Measurements from ENCODE around the gene LHX4.

LHX4 gene

GRCh38 chr1:180221462-180221861, 8.6 kb upstream of the LHX4 start:
- Histone ChIP-seq H3K9ac (ENCODE audit: low read length) (no peak overlapping the region), H3K4me1 (ENCODE audit: insufficient read depth, low read length, severe bottlenecking) (no peaks in the 10 kb centered on the region), H3K9me2 (ENCODE audit: low read depth, low read length) (no peaks in the 10 kb centered on the region), H3K4me3 (ENCODE audit: low read depth, low read length, poor library complexity, severe bottlenecking) (no peak overlapping the region), H4K20me1 (ENCODE audit: insufficient read depth, low read length) (no peaks in the 10 kb centered on the region), H3K9me3 (ENCODE audit: low read length) (no peaks in the 10 kb centered on the region), H3K79me2 (ENCODE audit: insufficient read depth, low read length) (no peaks in the 10 kb centered on the region), H3K27me3 (ENCODE audit: insufficient read depth, low read length) (no peaks in the 10 kb centered on the region), H3F3A (ENCODE audit: insufficient read depth, low read length) (no peaks in the 10 kb centered on the region), H3K36me3 (ENCODE audit: insufficient read depth, low read length) (no peaks in the 10 kb centered on the region; the same call in 1 of the 2 replicates), H2AFZ (ENCODE audit: low read length) (no peak overlapping the region), H3K4me2 (ENCODE audit: low read length) (no peak overlapping the region), H3K27ac (ENCODE audit: low read depth, low read length, poor library complexity, severe bottlenecking) (no peak overlapping the region)
- no peak for TF ChIP-seq CTCF (IDR thresholded peaks at IDR 0.05; ENCODE audit: low read length)
- TF ChIP-seq EZH2 (IDR thresholded peaks at IDR 0.05; ENCODE audit: borderline replicate concordance, low read length) = no peak

GRCh38 chr1:180224902-180225301, 5.2 kb upstream of the LHX4 start:
- Histone ChIP-seq H3F3A (ENCODE audit: insufficient read depth, low read length) (no peaks in the 10 kb centered on the region), H2AFZ (ENCODE audit: low read length) (no peak overlapping the region), H3K27ac (ENCODE audit: low read depth, low read length, poor library complexity, severe bottlenecking) (no peak overlapping the region), H3K27me3 (ENCODE audit: insufficient read depth, low read length) (no peaks in the 10 kb centered on the region; the same call in 1 of the 2 replicates), H3K36me3 (ENCODE audit: insufficient read depth, low read length) (no peaks in the 10 kb centered on the region; the same call in 1 of the 2 replicates), H3K9ac (ENCODE audit: low read length) (no peak overlapping the region), H3K79me2 (ENCODE audit: insufficient read depth, low read length) (no peaks in the 10 kb centered on the region), H3K4me1 (ENCODE audit: insufficient read depth, low read length, severe bottlenecking) (peaks cover 9% of the 10 kb centered on the region), H3K9me3 (ENCODE audit: low read length) (no peaks in the 10 kb centered on the region), H3K9me2 (ENCODE audit: low read depth, low read length) (no peaks in the 10 kb centered on the region), H3K4me2 (ENCODE audit: low read length) (no peak overlapping the region), H3K4me3 (ENCODE audit: low read depth, low read length, poor library complexity, severe bottlenecking) (no peak overlapping the region), H4K20me1 (ENCODE audit: insufficient read depth, low read length) (no peaks in the 10 kb centered on the region)
- TF ChIP-seq EZH2 (IDR thresholded peaks at IDR 0.05; ENCODE audit: borderline replicate concordance, low read length) = no peak
- no peak for TF ChIP-seq CTCF (IDR thresholded peaks at IDR 0.05; ENCODE audit: low read length)

GRCh38 chr1:180225403-180225802, 4.7 kb upstream of the LHX4 start:
- H4K20me1 ChIP-seq (ENCODE audit: insufficient read depth, low read length) = no peaks in the 10 kb centered on the region
- TF ChIP-seq EZH2 (IDR thresholded peaks at IDR 0.05; ENCODE audit: borderline replicate concordance, low read length) (no peak), CTCF (IDR thresholded peaks at IDR 0.05; ENCODE audit: low read length) (no peak)
- no peaks in the 10 kb centered on the region; the same call in 1 of the 2 replicates for H3K36me3 ChIP-seq (ENCODE audit: insufficient read depth, low read length)
- no peak overlapping the region for H2AFZ ChIP-seq (ENCODE audit: low read length)
- no peaks in the 10 kb centered on the region for H3K9me2 ChIP-seq (ENCODE audit: low read depth, low read length)
- H3F3A ChIP-seq (ENCODE audit: insufficient read depth, low read length) = no peaks in the 10 kb centered on the region
- H3K4me2 ChIP-seq (ENCODE audit: low read length) = no peak overlapping the region
- peaks cover 2% of the 10 kb centered on the region for H3K27me3 ChIP-seq (ENCODE audit: insufficient read depth, low read length)
- peaks cover 11% of the 10 kb centered on the region for H3K4me1 ChIP-seq (ENCODE audit: insufficient read depth, low read length, severe bottlenecking)
- no peaks in the 10 kb centered on the region for H3K79me2 ChIP-seq (ENCODE audit: insufficient read depth, low read length)
- no peaks in the 10 kb centered on the region for H3K9me3 ChIP-seq (ENCODE audit: low read length)
- no peak overlapping the region for H3K9ac ChIP-seq (ENCODE audit: low read length)
- H3K4me3 ChIP-seq (ENCODE audit: low read depth, low read length, poor library complexity, severe bottlenecking) = no peak overlapping the region
- H3K27ac ChIP-seq (ENCODE audit: low read depth, low read length, poor library complexity, severe bottlenecking) = no peak overlapping the region
